Measurements from ENCODE around the gene ZMYM1.

Gene ZMYM1

GRCh38 chr1:35120458-35121133 is 41.4 kb downstream of the ZMYM1 start:
- H2AFZ ChIP-seq (ENCODE audit: low read depth, low read length) = no peak overlapping the region
- H3K4me1 ChIP-seq (ENCODE audit: low read length) = no peaks in the 10 kb centered on the region
- H3K9ac ChIP-seq (ENCODE audit: low read length) = no peak overlapping the region
- H3K9me3 ChIP-seq (ENCODE audit: insufficient read depth, low read length) = no peaks in the 10 kb centered on the region
- TF ChIP-seq CTCF (IDR thresholded peaks at IDR 0.05; ENCODE audit: low read depth, low read length) = no peak
- no peak for TF ChIP-seq EZH2phosphoT487 (IDR thresholded peaks at IDR 0.05; ENCODE audit: low read depth)
- no peaks in the 10 kb centered on the region for H4K20me1 ChIP-seq (ENCODE audit: insufficient read depth, low read length)
- no peaks in the 10 kb centered on the region for H3K36me3 ChIP-seq (replicated peaks; ENCODE audit: low read depth, low read length)
- H3K4me3 ChIP-seq (ENCODE audit: low read length) = no peak overlapping the region
- H3K27ac ChIP-seq (ENCODE audit: low read length) = no peak overlapping the region
- no peak overlapping the region for H3K4me2 ChIP-seq (ENCODE audit: low read length)
- H3K79me2 ChIP-seq (ENCODE audit: low read length) = no peaks in the 10 kb centered on the region
- no peaks in the 10 kb centered on the region for H3K27me3 ChIP-seq (ENCODE audit: low read depth, low read length)

- Histone ChIP-seq H3K36me3 (replicated peaks; ENCODE audit: low read depth, low read length) (no peaks in the 10 kb centered on the region), H3K79me2 (ENCODE audit: low read length) (no peaks in the 10 kb centered on the region), H3K4me3 (ENCODE audit: low read length) (no peak overlapping the region), H3K9me3 (ENCODE audit: insufficient read depth, low read length) (no peaks in the 10 kb centered on the region), H3K4me2 (ENCODE audit: low read length) (no peak overlapping the region), H3K27me3 (ENCODE audit: low read depth, low read length) (no peaks in the 10 kb centered on the region), H3K9ac (ENCODE audit: low read length) (no peak overlapping the region), H3K27ac (ENCODE audit: low read length) (no peak overlapping the region), H4K20me1 (ENCODE audit: insufficient read depth, low read length) (no peaks in the 10 kb centered on the region), H3K4me1 (ENCODE audit: low read length) (no peaks in the 10 kb centered on the region), H2AFZ (ENCODE audit: low read depth, low read length) (no peak overlapping the region)
- no peak for TF ChIP-seq CTCF (IDR thresholded peaks at IDR 0.05; ENCODE audit: low read depth, low read length)
- TF ChIP-seq EZH2phosphoT487 (IDR thresholded peaks at IDR 0.05; ENCODE audit: low read depth) = no peak
Measured at GRCh38 chr1:35122311-35122710, 43.1 kb downstream of the ZMYM1 start.

- H3K4me3 ChIP-seq (ENCODE audit: low read length) = no peak overlapping the region
- no peak overlapping the region for H3K9ac ChIP-seq (ENCODE audit: low read length)
- no peaks in the 10 kb centered on the region for H3K4me1 ChIP-seq (ENCODE audit: low read length)
- no peak overlapping the region for H3K4me2 ChIP-seq (ENCODE audit: low read length)
- H3K36me3 ChIP-seq (replicated peaks; ENCODE audit: low read depth, low read length) = no peaks in the 10 kb centered on the region
- no peaks in the 10 kb centered on the region for H3K79me2 ChIP-seq (ENCODE audit: low read length)
- no peak for TF ChIP-seq EZH2phosphoT487 (IDR thresholded peaks at IDR 0.05; ENCODE audit: low read depth)
- TF ChIP-seq CTCF (IDR thresholded peaks at IDR 0.05; ENCODE audit: low read depth, low read length) = no peak
- H3K27ac ChIP-seq (ENCODE audit: low read length) = no peak overlapping the region
- no peaks in the 10 kb centered on the region for H4K20me1 ChIP-seq (ENCODE audit: insufficient read depth, low read length)
- no peaks in the 10 kb centered on the region for H3K9me3 ChIP-seq (ENCODE audit: insufficient read depth, low read length)
- H3K27me3 ChIP-seq (ENCODE audit: low read depth, low read length) = no peaks in the 10 kb centered on the region
- H2AFZ ChIP-seq (ENCODE audit: low read depth, low read length) = no peak overlapping the region
Measured at GRCh38 chr1:35126546-35126945, 47.4 kb downstream of the ZMYM1 start.

- H3K27ac ChIP-seq (ENCODE audit: low read length) = no peak overlapping the region
- H3K9me3 ChIP-seq (ENCODE audit: insufficient read depth, low read length) = no peaks in the 10 kb centered on the region
- H2AFZ ChIP-seq (ENCODE audit: low read depth, low read length) = no peak overlapping the region
- TF ChIP-seq EZH2phosphoT487 (IDR thresholded peaks at IDR 0.05; ENCODE audit: low read depth) (no peak), CTCF (IDR thresholded peaks at IDR 0.05; ENCODE audit: low read depth, low read length) (no peak)
- H4K20me1 ChIP-seq (ENCODE audit: insufficient read depth, low read length) = no peaks in the 10 kb centered on the region
- no peaks in the 10 kb centered on the region for H3K27me3 ChIP-seq (ENCODE audit: low read depth, low read length)
- no peak overlapping the region for H3K4me2 ChIP-seq (ENCODE audit: low read length)
- no peaks in the 10 kb centered on the region for H3K79me2 ChIP-seq (ENCODE audit: low read length)
- H3K4me3 ChIP-seq (ENCODE audit: low read length) = no peak overlapping the region
- H3K36me3 ChIP-seq (replicated peaks; ENCODE audit: low read depth, low read length) = no peaks in the 10 kb centered on the region
- no peaks in the 10 kb centered on the region for H3K4me1 ChIP-seq (ENCODE audit: low read length)
- H3K9ac ChIP-seq (ENCODE audit: low read length) = no peak overlapping the region
Measured at GRCh38 chr1:35129080-35129479, 49.9 kb downstream of the ZMYM1 start.

Data from OCI-LY3 (cell line).